Glomerular visceral epithelial cell (primary cell): ENCODE results near the gene PPP1R36.
A peak's percentile ranks its signal among the peaks of the same experiment; 100 is the strongest.
"Not testable (repeated sequence)": the region's sequence is repeated elsewhere in the genome, so short reads cannot be mapped to it uniquely, and the experiment has no call there.

Experiments
- DNase-seq: peaks from one replicate; pipeline ENCODE4 v3.0.0-alpha.2; 2016; ENCODE audit errors: extremely low spot score

Gene PPP1R36

GRCh38 chr14:64612971-64613666, 63.4 kb downstream of the PPP1R36 start:
- no peak for DNase-seq

- DNase-seq, result no peak
Measured at GRCh38 chr14:64614166-64614565, 64.4 kb downstream of the PPP1R36 start.

- no peak for DNase-seq
Measured at GRCh38 chr14:64614805-64615391, 65.1 kb downstream of the PPP1R36 start.

- DNase-seq, result not testable (repeated sequence)
Measured at GRCh38 chr14:64617872-64618408, 68.2 kb downstream of the PPP1R36 start.

GRCh38 chr14:64620910-64621309, 71.1 kb downstream of the PPP1R36 start:
- DNase-seq, result no peak

GRCh38 chr14:64623554-64624165, 73.9 kb downstream of the PPP1R36 start:
- DNase-seq, result no peak

- DNase-seq, result no peak
Measured at GRCh38 chr14:64625386-64626232, 75.8 kb downstream of the PPP1R36 start.

- DNase-seq, result peak; percentile 73
Measured at GRCh38 chr14:64628940-64629408, 79.2 kb downstream of the PPP1R36 start.

- DNase-seq, result no peak
Measured at GRCh38 chr14:64630778-64631177, 81.0 kb downstream of the PPP1R36 start.

- not testable (repeated sequence) for DNase-seq
Measured at GRCh38 chr14:64631222-64631621, 81.5 kb downstream of the PPP1R36 start.

- DNase-seq, result peak; percentile 47
Measured at GRCh38 chr14:64632056-64632455, 82.3 kb downstream of the PPP1R36 start.

- no peak for DNase-seq
Measured at GRCh38 chr14:64634558-64634957, 84.8 kb downstream of the PPP1R36 start.

- peak; percentile 70 for DNase-seq
Measured at GRCh38 chr14:64636208-64636979, 86.6 kb downstream of the PPP1R36 start.

GRCh38 chr14:64636980-64637429, 87.2 kb downstream of the PPP1R36 start:
- DNase-seq, result no peak

GRCh38 chr14:64637735-64638473, 88.1 kb downstream of the PPP1R36 start:
- DNase-seq, result no peak

GRCh38 chr14:64638625-64639024, 88.9 kb downstream of the PPP1R36 start:
- no peak for DNase-seq
